ENCODE data around the gene ECHDC3.

GRCh38 chr10:11754173-11754572 lies 12.0 kb downstream of the ECHDC3 start:
- TF ChIP-seq POLR2AphosphoS5 (IDR thresholded peaks at IDR 0.05) (no peak), CTCF (IDR thresholded peaks at IDR 0.05) (no peak)

Data from esophagus muscularis mucosa (tissue), 3 donors.